ENCODE results near the gene GOLGA8N.
"Not testable (repeated sequence)": the region's sequence is repeated elsewhere in the genome, so short reads cannot be mapped to it uniquely, and the experiment has no call there.

The GOLGA8N gene

DNA sequence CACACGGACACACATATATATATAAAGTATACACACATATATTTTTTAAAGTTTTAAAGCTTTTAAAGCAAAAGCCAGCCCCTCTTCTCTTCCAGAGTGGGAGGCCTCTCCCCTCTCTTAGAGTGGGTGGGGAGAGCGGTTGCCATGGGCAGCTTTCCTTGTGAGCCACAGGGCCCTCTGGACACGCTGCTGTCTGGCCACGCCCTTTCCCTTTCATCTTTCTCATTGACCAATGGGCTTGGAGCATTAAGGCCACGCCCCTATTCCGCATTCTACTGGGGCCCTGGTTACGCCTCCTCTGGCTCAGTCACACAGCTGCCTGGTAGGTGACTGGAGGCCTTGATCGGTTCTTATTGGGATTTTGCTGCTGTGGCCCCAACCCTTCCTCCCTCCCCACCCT is at the start of gene GOLGA8N:
Gene GOLGA8N, plus strand, starts transcription at position 306 of the 400 bp plus-strand sequence.
- not testable (repeated sequence) for DNase-seq (ENCODE audit: low read depth in 2 of 2)

- DNase-seq (ENCODE audit: low read depth in 2 of 2), result not testable (repeated sequence)
Observed at GRCh38 chr15:32543456-32543855, 49.8 kb upstream of the GOLGA8N start.

DNA sequence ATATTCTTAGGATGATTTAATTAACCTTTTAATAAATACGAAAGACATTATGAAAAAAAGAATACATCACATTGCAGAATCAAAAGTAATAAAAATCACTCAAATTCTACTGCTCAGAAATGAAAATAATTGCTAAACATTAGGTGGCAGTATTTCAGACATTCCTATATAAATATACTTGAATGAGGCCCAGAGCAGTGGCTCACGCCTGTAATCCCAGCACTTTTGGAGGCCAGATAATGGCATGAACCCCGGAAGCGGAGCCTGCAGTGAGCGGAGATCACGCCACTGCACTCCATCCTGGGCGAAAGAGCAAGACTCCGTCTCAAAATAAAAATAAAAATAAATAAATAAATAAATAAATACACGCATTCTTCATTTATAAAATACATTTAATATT is 48.1 kb upstream of the GOLGA8N start:
- DNase-seq (ENCODE audit: low read depth in 2 of 2), result not testable (repeated sequence)

DNA sequence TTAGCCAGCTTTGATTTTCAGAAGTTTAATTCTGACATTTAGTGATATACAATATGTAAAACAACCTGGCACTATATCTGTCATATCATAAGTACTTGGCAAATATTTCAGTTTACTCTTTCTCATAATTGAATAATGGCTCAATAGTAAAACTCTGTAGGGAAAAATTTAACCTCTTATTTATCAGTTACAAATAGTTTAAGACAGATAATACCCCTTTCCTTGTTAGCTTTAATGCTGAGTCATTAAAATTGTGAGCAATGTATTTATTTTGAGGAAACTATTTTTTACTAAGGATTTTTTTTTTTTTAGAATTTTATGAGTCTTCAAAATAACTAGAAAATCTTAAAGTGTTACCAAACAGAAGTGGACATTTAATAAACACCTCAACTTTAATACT is 38.7 kb upstream of the GOLGA8N start:
- not testable (repeated sequence) for DNase-seq (ENCODE audit: low read depth in 2 of 2)

- DNase-seq (ENCODE audit: low read depth in 2 of 2), result not testable (repeated sequence)
Observed at GRCh38 chr15:32562198-32562597, 31.1 kb upstream of the GOLGA8N start.

DNA sequence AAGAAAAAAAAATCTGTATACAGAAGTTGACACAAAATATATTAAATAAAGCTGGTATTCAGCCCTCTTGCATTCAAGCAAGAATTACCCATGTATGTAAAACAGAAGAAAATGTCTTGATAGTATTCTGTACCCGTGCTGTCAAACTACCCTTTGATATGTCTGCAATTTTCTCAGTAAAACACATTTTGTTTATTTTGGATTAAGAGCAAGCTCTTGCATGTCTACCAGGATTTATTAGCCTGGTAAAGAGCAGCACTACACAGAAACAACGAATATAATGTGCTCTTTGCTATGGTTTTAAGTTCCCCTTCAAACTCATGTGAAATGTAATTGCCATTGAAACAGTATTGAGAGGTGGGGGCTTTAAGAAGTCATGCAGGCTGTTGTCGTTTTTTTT is 24.3 kb upstream of the GOLGA8N start:
- not testable (repeated sequence) for DNase-seq (ENCODE audit: low read depth in 2 of 2)

- not testable (repeated sequence) for DNase-seq (ENCODE audit: low read depth in 2 of 2)
Observed at GRCh38 chr15:32578482-32578881, 14.8 kb upstream of the GOLGA8N start.

DNA sequence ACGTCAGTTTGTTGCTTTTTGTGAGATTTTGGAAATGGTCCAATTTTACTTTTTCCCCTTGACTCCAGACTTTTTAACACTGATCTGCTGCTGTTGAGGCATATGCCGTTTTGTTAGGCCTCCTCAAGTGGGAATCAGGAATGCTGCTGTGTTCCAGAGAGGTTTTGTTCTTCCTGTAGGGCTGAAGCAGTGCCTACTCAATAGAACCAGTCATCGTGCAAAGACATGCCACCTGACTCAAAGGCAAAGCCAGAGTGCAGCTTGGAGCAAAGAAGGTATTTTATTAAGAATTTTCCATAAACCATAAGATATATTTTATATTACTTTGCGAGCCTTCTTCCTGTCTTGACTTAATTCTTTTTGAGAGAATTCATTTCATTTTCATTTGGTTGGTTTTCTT is 7.4 kb upstream of the GOLGA8N start:
- not testable (repeated sequence) for DNase-seq (ENCODE audit: low read depth in 2 of 2)

DNA sequence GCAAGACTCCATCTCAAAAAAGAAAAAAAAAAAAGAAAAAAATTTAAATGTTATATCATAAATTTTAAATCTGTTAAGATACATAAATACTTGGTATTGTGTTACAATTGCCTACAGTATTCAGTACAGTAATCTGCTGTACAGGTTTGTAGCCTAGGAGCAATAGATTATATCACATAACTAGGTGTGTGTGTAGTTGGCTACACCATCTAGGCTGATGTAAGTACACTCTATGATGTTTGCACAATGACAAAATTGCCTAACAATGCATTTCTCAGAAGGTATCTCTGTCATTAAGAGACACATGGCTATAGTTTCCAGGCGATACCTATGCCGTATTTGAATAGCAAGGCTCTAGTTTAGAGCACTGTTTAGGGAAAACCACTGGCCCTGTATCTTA is 16.3 kb downstream of the GOLGA8N start:
- not testable (repeated sequence) for DNase-seq (ENCODE audit: low read depth in 2 of 2)

DNA sequence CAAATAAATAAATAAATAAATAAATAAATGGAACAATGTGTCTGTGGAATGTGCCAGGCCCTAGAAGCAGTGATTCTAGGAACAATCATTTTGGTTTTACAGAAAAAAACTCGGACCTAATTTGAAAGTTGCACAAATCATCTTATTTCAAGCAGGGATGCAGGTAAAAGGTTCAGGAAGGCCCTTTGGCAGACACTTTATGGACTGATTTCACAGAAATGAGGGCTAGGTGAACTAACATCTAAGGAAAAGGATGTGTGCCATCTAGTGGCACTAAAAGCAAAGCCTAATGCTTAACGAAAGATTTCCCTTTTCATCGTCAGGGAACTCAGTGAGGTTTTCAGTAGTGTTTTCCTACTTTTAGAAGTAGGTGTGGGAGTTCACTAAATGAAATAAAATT is 17.5 kb downstream of the GOLGA8N start:
- DNase-seq (ENCODE audit: low read depth in 2 of 2), result not testable (repeated sequence)

DNA sequence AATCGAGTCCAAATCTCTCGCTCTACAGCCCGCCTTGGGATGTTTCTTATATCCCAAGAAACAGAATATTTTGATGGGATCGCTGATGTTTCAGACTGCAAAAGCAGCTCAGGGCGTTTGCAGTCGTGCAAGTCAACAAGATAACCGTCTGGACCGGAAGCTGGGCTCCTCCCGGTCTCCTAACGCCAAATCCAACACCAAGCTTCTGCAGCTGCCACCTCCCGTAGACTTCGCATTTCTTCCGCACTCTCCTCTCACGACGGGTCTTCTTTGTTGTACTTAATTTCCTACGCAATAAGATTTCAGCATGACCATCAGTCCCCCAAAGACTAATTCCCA is 21.4 kb downstream of the GOLGA8N start:
- DNase-seq (ENCODE audit: low read depth in 2 of 2), result not testable (repeated sequence)

- peak; percentile 87 to 90 for DNase-seq (ENCODE audit: low read depth in 2 of 2)
Observed at GRCh38 chr15:32615051-32615870, 22.0 kb downstream of the GOLGA8N start, which contains the start of gene ARHGAP11A. TSS of gene ARHGAP11A (plus strand) at chr15:32615504. CDS start at chr15:32616212, 708 bp downstream.

- DNase-seq (ENCODE audit: low read depth in 2 of 2), result not testable (repeated sequence)
Observed at GRCh38 chr15:32615871-32616426, 22.7 kb downstream of the GOLGA8N start.

DNA sequence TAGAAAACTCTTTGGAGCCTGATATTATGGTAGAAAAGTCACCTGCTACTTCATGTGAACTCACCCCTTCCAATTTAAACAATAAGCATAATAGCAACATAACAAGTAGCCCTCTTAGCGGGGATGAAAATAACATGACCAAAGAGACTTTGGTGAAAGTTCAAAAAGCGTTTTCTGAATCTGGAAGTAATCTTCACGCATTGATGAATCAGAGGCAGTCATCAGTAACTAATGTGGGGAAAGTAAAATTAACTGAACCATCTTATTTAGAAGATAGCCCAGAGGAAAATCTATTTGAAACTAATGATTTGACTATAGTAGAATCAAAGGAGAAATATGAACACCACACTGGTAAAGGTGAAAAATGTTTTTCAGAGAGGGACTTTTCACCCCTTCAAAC is 43.2 kb downstream of the GOLGA8N start:
- no peak for DNase-seq (ENCODE audit: low read depth in 2 of 2)

- DNase-seq (ENCODE audit: low read depth in 2 of 2), result no peak
Observed at GRCh38 chr15:32636908-32637567, 43.8 kb downstream of the GOLGA8N start.

DNA sequence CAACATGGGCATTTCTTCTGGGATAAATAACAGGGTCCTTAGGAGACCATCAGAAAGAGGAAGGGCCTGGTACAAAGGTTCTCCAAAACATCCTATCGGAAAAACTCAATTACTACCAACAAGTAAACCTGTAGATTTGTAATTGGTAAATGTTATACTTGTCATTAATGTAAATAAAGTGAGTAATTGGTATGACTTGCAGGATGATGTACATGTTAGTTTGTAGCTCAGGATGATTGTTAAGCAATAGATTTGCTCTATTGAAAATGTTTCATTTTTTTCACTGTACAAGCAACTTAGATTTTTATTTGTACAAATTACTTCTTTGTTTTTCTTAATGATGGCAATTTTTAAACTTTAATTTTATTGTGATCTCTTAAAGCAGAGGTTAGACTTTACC is 44.4 kb downstream of the GOLGA8N start:
- no peak for DNase-seq (ENCODE audit: low read depth in 2 of 2)

DNA sequence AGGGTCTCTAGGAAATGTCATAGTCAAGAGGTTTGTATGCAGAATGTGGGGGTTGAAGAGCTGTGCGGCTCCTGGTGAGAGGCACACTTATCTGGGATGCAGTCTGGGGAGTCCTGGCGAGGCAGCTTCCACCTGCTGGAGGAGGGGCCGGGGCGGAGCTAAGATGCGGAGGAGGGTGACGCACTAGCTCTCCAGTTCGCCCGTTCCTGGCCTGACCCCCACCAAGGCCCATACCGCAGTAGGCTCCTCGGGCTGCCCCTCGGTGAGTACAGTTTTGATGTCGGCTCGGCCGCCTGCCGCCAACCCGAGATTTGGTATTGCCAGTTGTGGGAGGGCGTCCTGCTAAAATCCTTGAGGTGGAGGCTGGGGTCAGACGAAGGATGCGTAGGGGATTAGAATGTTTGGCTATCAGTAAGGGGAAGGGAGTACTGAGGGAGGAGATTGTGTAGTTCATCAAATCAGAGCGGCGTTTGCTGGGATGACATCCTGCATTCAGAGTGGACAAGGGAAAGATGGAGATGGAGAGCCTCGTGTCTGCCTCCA is 48.3 kb downstream of the GOLGA8N start, which contains the start of gene SCG5:
Gene SCG5, plus strand, starts transcription at position 194 of the 543 bp plus-strand sequence. CDS start 1,883 bp downstream, outside the sequence.
- DNase-seq (ENCODE audit: low read depth in 2 of 2), result no peak

DNA sequence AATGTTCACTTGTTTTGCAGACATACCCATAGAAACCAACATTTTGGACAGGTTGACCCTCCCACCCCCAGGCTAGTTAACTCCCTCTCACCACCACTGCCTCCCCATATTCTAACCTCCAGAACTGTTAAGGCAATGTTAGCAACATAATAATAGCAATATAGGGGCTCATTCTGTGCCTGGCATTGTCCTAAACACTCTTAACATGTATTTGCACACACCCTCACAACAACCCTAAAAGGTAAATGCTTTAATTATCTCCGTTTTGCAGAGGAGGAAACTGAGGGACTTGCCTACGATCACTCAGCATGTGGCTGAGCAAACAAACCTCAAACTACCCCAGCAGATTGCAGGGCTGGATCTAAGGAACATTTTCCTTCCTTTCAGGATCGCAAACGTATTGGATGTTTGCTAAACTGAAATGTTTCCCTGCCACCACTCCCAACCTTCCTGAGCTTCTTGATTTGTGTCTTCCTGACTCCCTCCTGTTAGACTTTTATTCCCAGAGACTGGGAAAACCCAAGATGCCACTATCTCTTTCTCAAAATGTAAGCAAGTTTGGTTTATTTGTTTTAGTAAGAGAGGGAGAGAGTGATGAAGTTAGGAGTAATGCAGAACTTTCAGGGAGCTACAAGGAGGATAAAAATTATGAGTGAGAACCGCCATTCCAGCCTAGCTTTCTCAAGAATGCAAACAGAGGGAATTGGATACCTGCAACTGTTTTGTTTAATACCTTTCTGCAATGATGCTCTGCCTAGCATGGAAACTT is 49.6 kb downstream of the GOLGA8N start:
- no peak for DNase-seq (ENCODE audit: low read depth in 2 of 2)

DNA sequence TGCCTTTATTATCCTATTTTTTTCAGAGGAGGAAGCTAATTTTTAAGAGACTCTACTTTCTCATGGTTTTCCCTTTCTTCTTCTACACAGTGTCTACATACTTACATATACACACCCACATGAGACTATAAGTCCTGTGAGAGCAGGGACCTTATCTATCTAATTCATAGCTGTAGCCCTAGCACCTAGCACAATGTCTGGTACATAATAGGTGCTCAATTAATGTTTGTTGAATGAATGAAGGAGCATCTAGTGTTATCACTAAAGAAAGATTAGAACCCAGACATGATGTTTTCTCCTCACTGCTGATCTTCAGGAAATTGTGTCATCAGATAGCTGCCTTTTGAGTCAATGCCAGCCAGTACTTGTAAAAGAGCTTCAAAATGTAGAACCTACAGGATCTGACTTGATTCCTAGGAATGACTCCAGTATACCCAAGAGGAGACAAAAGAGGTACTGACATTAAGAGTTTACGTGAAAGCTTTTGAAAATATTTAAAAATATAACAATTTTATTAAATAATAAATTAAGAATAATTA is 50.7 kb downstream of the GOLGA8N start:
- no peak for DNase-seq (ENCODE audit: low read depth in 2 of 2)

DNA sequence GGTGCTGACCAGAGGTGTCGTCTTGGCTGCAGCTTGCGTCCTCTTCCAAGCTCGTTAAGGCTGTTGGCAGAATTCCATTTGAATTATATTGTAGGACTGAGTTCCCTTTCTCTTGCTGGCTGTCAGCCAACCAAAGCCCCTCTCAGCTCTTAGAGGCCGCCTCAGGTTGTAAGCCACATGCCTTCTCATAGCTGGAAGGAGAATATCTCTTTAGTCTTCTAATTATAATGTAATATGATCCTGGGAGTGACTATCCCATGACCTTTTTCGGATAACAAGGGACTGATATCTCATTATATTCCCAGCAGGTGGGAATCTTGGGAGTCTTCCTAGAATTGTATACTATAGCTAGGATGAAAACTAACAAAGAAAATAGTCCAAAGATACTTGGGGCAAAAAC is 53.0 kb downstream of the GOLGA8N start:
- DNase-seq (ENCODE audit: low read depth in 2 of 2), result no peak

DNA sequence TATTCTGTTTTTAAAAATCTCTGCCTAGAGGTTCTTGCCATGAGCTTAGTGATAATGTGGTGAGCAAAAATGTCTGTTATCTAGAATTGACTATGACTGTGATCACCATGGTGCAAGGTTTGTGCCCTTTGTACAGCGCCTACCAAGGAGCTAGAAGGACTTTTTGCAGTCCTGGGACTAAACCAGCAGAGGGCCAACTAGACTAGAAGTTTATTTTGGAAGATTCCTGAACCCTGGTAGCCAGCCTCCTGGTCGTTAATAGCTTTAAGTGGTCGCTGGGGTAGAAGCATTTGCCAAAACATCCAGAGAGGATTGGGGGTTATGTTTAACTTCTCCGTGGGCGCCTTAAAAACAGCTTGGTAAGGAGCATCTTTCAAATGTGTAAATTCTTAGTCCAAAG is 56.1 kb downstream of the GOLGA8N start:
- DNase-seq (ENCODE audit: low read depth in 2 of 2), result no peak

Measured in fibroblast of skin of left quadriceps (primary cell).